Central memory CD8-positive, alpha-beta T cell (primary cell): ENCODE data around the gene AGBL4.

Experiments used
- ATAC-seq: fragments of 150-1000 bp; cut with Tn5 transposase; replicated peaks from 2 replicates; pipeline ENCODE4 v1.10.0; 2022; ENCODE audit warnings: mild to moderate bottlenecking, moderate FRiP score, moderate number of reproducible peaks; ENCODE audit not compliant: poor library complexity, severe bottlenecking; ENCODE audit errors: extremely low read depth
- DNase-seq, 2 donors: peaks; one replicate each; pipeline ENCODE4 v3.0.0; 2021; ENCODE audit warnings: low spot score in 2 of 2
- H3K27ac Mint-ChIP-seq: one replicate; pipeline ENCODE4 v1.8.0; 2022; ENCODE audit warnings: low read depth, mild to moderate bottlenecking, moderate library complexity, mixed read lengths
- H3K27me3 Mint-ChIP-seq: one replicate; pipeline ENCODE4 v1.8.0; 2022; ENCODE audit warnings: mixed read lengths
- H3K36me3 Mint-ChIP-seq: one replicate; pipeline ENCODE4 v1.8.0; 2022; ENCODE audit warnings: mild to moderate bottlenecking, moderate library complexity, mixed read lengths; ENCODE audit not compliant: insufficient read depth
- H3K4me1 Mint-ChIP-seq: one replicate; pipeline ENCODE4 v1.8.0; 2022; ENCODE audit warnings: mixed read lengths
- H3K4me3 Mint-ChIP-seq: one replicate; pipeline ENCODE4 v1.8.0; 2022; ENCODE audit warnings: mild to moderate bottlenecking, moderate library complexity, mixed read lengths
- H3K9me3 Mint-ChIP-seq: one replicate; pipeline ENCODE4 v1.8.0; 2022; ENCODE audit warnings: mixed read lengths

AGBL4 gene

DNA sequence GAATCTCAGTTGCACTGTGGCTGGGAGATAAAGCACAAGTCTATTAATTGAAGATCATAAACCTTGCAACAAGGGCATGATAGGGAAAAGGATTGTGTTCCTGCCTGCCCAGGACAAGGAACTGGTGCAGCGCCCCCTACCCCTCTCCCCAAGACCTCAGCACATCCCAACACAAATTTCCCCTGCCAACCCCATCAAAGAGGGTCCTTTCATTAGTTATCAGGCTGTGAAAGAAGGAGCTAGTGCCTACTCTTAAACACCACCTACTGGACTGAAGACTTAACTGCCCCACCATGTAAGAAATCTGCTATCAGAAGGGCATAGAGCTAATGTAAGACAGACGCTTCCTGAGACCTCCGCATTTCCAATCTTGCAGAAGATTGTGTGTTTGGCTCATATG is 372.6 kb downstream of the AGBL4 start:
- Mint-ChIP-seq H3K27ac (no peak overlapping the region), H3K36me3 (no peaks in the 10 kb centered on the region), H3K9me3 (peaks cover 5% of the 10 kb centered on the region), H3K4me3 (no peak overlapping the region), H3K27me3 (peaks cover 8% of the 10 kb centered on the region), H3K4me1 (no peaks in the 10 kb centered on the region)
- ATAC-seq, result no peak
- no peak for DNase-seq

DNA sequence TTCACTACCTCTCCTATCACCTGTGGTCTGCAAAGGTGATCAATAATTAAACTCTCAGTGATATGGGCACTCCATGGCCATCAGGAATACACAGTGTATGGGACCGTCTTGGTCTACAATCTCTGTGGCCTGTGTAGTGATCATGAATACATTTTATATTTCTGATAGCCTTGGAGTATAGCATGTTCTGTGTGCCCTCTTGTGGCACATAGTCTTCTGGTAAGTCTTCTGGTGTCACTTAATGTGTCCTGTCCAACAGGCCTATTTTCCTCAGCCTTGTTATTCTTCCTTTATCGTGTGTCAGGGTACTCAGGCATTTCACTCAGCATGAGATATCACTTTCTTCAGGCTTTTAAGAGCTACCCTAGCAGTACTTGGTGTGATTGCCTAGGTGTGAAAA is 393.6 kb downstream of the AGBL4 start:
- Mint-ChIP-seq H3K36me3 (no peaks in the 10 kb centered on the region), H3K27me3 (no peaks in the 10 kb centered on the region), H3K9me3 (no peaks in the 10 kb centered on the region), H3K27ac (no peak overlapping the region), H3K4me1 (no peaks in the 10 kb centered on the region), H3K4me3 (no peak overlapping the region)
- DNase-seq (no peak), ATAC-seq (no peak)

DNA sequence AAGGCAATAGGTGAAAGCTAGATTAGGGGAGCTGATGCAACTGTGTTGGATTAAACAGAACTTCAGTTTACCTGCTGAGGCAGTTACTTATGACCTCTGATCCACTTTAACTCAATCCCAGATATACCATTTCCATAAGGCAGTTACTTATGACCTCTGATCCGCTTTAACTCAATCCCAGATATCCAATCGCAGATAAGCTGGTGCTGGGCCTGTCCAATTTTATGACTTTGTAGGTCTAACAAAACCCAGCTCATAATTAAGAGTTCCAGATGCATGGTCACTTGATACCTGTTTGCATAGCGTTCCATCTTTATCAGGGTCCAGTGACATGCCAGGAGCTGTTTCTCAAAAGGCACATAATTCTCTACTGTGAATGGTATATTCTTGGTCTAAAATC is 396.0 kb downstream of the AGBL4 start:
- H3K4me3 Mint-ChIP-seq, result no peak overlapping the region
- DNase-seq, result no peak
- H3K36me3 Mint-ChIP-seq, result no peaks in the 10 kb centered on the region
- no peaks in the 10 kb centered on the region for H3K9me3 Mint-ChIP-seq
- ATAC-seq, result no peak
- H3K27ac Mint-ChIP-seq, result no peak overlapping the region
- H3K27me3 Mint-ChIP-seq, result no peaks in the 10 kb centered on the region
- no peaks in the 10 kb centered on the region for H3K4me1 Mint-ChIP-seq

DNA sequence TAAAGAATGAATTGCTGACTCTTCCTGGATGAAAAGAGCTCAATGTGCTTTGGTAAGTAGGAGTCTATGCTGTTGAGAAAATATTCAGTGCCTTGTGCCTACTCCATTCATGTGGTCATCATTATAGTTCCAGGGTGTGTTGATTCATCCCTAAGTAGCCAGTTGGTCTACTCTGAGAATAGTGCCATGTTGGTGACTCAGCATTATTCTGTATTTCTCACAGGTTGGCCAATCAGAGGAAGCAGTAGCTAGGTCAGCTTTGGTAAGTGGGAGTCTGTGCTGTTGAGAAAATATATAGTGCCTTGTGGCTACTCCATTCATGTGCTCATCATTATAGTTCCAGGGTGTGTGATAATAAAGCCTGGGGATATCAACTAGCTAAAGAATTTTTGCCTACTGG is 397.3 kb downstream of the AGBL4 start:
- no peak for ATAC-seq
- no peak for DNase-seq
- H3K27ac Mint-ChIP-seq, result no peak overlapping the region
- H3K4me1 Mint-ChIP-seq, result no peaks in the 10 kb centered on the region
- no peaks in the 10 kb centered on the region for H3K9me3 Mint-ChIP-seq
- H3K27me3 Mint-ChIP-seq, result no peaks in the 10 kb centered on the region
- no peaks in the 10 kb centered on the region for H3K36me3 Mint-ChIP-seq
- H3K4me3 Mint-ChIP-seq, result no peak overlapping the region

DNA sequence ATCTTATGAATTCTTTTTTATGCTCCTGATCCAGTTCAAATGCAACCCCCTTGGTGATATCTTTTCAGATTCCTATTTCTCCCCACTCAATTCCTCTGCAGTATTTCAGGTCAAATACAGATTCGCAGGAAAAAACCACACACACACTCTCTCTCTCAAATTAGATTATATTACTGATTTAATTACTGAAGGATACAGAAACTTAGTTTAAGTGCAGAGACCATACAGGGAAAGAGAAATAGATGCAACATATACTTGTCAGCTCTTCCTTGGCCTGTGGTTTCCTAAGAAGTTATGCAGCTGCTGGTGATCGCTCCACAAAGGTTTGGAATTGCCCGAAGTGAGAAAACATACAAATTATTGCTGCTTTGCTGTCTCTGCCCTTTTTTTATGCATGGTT is 400.9 kb downstream of the AGBL4 start:
- no peak overlapping the region for H3K27ac Mint-ChIP-seq
- no peak for DNase-seq
- no peak for ATAC-seq
- H3K36me3 Mint-ChIP-seq, result no peaks in the 10 kb centered on the region
- no peak overlapping the region for H3K4me3 Mint-ChIP-seq
- H3K9me3 Mint-ChIP-seq, result peaks cover 5% of the 10 kb centered on the region
- H3K27me3 Mint-ChIP-seq, result no peaks in the 10 kb centered on the region
- H3K4me1 Mint-ChIP-seq, result no peaks in the 10 kb centered on the region

DNA sequence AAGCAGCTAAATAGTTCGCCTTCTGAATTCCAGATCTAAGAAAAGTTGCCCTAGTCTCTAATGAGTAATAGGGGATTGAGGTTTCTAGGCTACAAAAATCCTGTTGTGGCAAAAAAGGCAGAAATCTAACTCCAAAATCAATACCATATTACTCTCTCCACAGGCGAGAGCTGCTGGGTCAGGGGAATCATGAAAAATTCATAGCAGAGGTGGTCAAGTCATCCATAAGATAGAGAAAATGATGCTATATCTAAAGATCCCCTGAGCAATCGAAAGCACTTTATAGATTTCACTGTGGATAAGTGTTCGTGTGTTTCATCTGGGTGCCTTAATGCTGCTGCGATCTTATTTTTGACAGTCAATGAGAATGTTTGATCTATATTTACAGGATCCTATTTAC is 417.7 kb downstream of the AGBL4 start:
- H3K27ac Mint-ChIP-seq, result no peak overlapping the region
- no peak overlapping the region for H3K4me3 Mint-ChIP-seq
- no peaks in the 10 kb centered on the region for H3K36me3 Mint-ChIP-seq
- no peaks in the 10 kb centered on the region for H3K4me1 Mint-ChIP-seq
- H3K27me3 Mint-ChIP-seq, result no peaks in the 10 kb centered on the region
- ATAC-seq, result no peak
- no peaks in the 10 kb centered on the region for H3K9me3 Mint-ChIP-seq
- no peak for DNase-seq

DNA sequence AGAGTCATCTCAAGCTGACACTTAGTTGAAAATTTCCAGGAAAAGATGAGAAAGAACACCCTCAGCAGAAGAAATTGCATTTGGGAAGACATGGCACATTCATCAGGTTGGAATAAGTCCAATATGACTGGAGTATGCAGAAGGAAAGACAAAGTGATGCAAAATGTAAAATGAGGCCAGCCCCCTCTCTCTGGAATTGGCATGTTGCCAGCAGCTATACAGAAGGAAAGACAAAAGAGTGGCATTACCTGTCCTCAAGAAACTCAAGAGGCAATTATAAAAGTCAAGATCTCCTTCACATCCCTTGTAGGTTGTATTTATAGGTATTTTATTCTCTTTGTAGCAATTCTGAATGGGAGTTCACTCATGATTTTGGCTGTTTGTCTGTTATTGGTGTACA is 426.3 kb downstream of the AGBL4 start:
- peaks cover 4% of the 10 kb centered on the region for H3K9me3 Mint-ChIP-seq
- H3K36me3 Mint-ChIP-seq, result no peaks in the 10 kb centered on the region
- no peak overlapping the region for H3K4me3 Mint-ChIP-seq
- H3K4me1 Mint-ChIP-seq, result no peaks in the 10 kb centered on the region
- no peak for DNase-seq
- H3K27me3 Mint-ChIP-seq, result no peaks in the 10 kb centered on the region
- ATAC-seq, result no peak
- H3K27ac Mint-ChIP-seq, result no peak overlapping the region

DNA sequence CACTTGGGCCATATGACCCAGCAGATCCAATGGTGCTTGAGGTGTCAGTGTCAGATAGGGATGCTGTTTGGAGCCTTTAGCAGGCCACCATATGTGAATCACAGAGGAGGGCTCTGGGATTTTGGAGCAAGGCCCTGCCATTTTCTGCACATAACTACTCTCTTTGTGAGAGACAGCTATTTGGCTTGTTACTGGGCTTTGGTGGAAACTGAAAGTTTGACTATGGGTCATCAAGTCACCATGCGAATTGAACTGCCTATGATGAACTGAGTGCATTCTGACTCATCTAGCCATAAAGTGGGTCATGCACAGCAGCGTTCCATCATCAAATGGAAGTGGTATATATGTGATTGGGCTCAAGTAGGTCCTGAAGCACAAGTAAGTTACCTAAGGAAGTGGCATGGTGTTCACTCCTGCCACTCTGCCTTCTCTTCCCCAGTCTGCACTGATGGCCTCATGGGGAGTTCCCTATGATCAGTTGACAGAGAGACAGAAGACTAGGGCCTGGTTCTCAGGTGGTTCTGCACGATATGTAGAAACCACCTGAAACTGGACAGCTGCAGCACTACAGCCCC is 447.3 kb downstream of the AGBL4 start:
- Mint-ChIP-seq H3K9me3 (peaks cover 28% of the 10 kb centered on the region), H3K27me3 (no peaks in the 10 kb centered on the region), H3K36me3 (no peaks in the 10 kb centered on the region), H3K27ac (no peak overlapping the region), H3K4me1 (no peaks in the 10 kb centered on the region), H3K4me3 (no peak overlapping the region)
- no peak for DNase-seq
- no peak for ATAC-seq

DNA sequence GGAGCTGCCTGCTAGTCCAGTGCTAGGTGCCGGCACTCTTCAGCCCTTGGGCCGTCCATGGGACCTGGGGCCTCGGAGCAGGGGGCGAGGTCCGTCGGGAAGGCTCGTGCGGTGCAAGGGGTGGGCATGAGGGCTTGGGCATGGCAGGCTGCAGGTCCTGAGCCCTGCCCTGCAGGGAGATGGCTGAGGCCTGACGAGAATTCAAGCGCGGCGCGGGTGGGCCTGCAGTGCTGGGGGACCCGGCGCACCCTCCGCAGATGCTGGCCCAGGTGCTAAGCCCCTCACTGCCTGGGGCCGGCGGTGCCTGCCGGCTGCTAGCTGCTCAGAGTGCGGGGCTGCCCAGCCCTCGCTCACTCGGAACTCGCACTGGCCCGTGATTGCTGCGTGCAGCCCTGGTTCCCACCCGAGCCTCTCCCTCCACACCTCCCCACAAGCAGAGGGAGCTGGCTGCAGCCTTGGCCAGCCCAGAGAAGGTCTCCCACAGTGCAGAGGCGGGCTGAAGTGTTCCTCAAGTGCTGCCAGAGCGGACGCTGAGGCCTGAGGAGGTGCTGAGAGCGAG is 467.0 kb downstream of the AGBL4 start:
- Mint-ChIP-seq H3K27me3 (no peaks in the 10 kb centered on the region), H3K27ac (no peak overlapping the region), H3K4me3 (no peak overlapping the region), H3K4me1 (no peaks in the 10 kb centered on the region), H3K36me3 (peaks cover 2% of the 10 kb centered on the region), H3K9me3 (peaks cover under 1% of the 10 kb centered on the region)
- no peak for ATAC-seq
- DNase-seq, result no peak

DNA sequence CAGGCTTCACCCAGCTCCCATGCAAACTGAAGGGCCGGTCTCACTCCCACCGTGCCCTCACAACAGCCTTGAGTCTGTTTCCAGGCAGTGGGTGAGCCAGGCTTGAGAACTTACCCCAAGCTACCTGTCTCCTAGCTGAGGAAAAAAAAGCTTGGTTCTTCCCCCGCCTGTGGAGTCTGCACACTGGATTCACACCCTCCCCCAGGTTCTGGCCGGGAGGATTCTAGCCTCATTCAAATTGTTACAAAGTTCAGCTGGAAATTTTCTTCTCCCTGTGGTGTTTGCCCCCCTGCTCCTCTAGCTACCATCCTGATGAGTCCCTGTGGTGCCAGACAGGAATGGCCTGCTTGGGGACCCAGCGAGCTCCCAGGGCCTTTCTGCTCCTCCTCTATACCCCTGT is 471.7 kb downstream of the AGBL4 start:
- ATAC-seq (no peak), DNase-seq (no peak)
- H3K9me3 Mint-ChIP-seq, result peaks cover 12% of the 10 kb centered on the region
- H3K27me3 Mint-ChIP-seq, result no peaks in the 10 kb centered on the region
- no peak overlapping the region for H3K27ac Mint-ChIP-seq
- no peaks in the 10 kb centered on the region for H3K4me1 Mint-ChIP-seq
- no peak overlapping the region for H3K4me3 Mint-ChIP-seq
- H3K36me3 Mint-ChIP-seq, result peaks cover 2% of the 10 kb centered on the region

DNA sequence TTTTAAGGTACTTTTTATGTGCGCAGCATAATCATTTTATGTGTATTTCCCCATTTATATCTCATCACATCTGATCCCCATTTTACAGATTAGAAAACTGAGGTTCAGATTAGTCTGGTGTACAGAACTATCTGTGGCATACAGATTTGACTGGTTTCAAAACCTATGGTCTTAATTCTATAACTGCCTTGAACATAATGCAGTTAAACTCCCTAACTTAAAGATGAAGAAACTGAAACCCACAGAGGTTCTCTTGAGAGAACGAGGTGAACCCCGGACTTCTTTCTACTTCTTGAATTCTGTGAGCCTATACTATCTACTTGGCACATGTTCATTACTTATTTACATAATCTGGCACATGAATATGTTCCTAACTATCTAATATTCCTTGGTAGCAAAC is 479.1 kb downstream of the AGBL4 start:
- Mint-ChIP-seq H3K27ac (no peak overlapping the region), H3K4me3 (no peak overlapping the region), H3K36me3 (peaks cover 2% of the 10 kb centered on the region), H3K9me3 (peaks cover 5% of the 10 kb centered on the region), H3K4me1 (no peaks in the 10 kb centered on the region), H3K27me3 (no peaks in the 10 kb centered on the region)
- ATAC-seq (no peak), DNase-seq (no peak)

DNA sequence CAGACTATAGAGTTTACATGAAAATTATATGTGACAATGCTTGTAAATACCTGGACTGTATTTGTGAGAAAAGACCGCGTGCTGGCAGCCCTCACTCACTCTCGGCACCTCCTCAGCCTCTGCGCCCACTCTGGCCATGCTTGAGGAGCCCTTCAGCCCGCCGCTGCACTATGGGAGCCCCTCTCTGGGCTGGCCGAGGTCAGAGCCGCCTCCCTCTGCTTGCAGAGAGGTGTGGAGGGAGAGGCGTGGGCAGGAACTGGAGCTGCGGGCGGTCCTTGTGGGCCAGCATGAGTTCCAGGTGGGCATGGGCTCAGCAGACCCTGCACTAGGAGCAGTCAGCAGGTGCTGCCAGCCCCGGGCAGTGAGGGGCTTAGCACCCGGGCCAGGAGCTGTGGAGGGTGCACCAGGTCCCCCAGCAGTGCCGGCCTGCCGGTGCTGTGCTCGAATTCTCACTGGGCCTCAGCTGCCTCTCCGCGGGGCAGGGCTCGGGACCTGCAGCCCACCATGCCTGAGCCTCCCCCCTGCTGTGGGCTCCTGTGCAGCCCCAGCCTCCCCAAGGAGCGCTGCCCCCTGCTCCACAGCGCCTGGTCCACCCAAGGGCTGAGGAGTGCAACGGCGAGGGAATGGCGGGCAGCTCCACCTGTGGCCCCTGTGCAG is 482.5 kb downstream of the AGBL4 start:
- H3K4me3 Mint-ChIP-seq, result no peak overlapping the region
- no peak for DNase-seq
- H3K4me1 Mint-ChIP-seq, result no peaks in the 10 kb centered on the region
- H3K9me3 Mint-ChIP-seq, result peaks cover 5% of the 10 kb centered on the region
- no peaks in the 10 kb centered on the region for H3K27me3 Mint-ChIP-seq
- ATAC-seq, result no peak
- no peak overlapping the region for H3K27ac Mint-ChIP-seq
- H3K36me3 Mint-ChIP-seq, result no peaks in the 10 kb centered on the region

DNA sequence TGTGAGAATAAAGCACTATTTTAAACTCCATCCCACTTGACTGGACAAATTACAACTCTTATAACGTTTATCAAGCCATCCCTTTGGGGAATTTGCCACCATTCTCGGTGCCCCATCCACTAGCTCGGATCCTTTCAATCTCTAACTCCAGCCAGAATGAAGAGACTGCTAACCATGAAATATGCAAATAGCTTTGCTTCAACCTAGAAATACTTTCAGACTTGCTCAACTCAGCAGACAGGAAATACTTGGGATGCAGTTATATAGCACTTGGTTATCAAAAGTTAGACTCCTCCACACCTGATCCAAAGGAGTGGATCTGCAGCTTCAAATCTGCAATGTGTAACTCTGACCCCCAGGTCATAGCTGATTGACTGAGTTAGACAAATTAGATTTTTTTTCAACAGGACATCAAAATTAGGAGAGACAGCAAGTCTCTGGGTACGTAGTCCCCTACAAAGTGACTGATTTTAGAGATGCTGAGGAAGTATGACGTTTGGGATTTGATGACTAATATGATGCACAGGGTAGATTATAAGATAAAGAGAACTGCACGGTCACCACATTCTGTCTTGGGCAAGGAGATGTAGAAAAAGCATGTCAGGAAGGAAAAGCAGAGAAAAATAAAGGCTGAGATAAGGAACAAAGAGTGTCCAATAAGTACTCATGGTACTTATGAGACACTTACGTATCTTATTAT is 496.0 kb downstream of the AGBL4 start:
- no peaks in the 10 kb centered on the region for H3K9me3 Mint-ChIP-seq
- H3K27ac Mint-ChIP-seq, result no peak overlapping the region
- H3K36me3 Mint-ChIP-seq, result peaks cover 2% of the 10 kb centered on the region
- DNase-seq, result no peak
- H3K4me1 Mint-ChIP-seq, result peaks cover under 1% of the 10 kb centered on the region
- no peaks in the 10 kb centered on the region for H3K27me3 Mint-ChIP-seq
- ATAC-seq, result no peak
- no peak overlapping the region for H3K4me3 Mint-ChIP-seq
